Caco-2 (cell line): ENCODE measurements around the gene CLASRP. TPM values are rescaled to one million over a fixed set of nuclear protein-coding genes. Genes with fewer than 3 reads are reported as not detected.

ENCODE experiments used
- BruUV-seq: library from RNA; stranded (reverse); fragments of 400-500 nt; replicated peaks from 2 replicates; lab custom pipeline; 2021; lab: Mats Ljungman, UMichigan
- CTCF ChIA-PET: fragments of 300-600 bp; sonication (Branson Sonifier 250); formaldehyde crosslinking; loops from one replicate; lab custom pipeline; 2022; ENCODE audit warnings: antibody characterized with exemption; lab: Charles Lee
- POLR2A ChIA-PET: fragments of 300-600 bp; sonication (Branson Sonifier 250); formaldehyde crosslinking; loops from one replicate; lab custom pipeline; 2022; ENCODE audit warnings: antibody characterized with exemption; lab: Charles Lee
- DNase-seq, 2 experiments: peaks; one replicate each; pipeline versions ENCODE4 v3.0.0 to v3.0.0-alpha.2; 2020 to 2022
- H3K27me3 ChIP-seq: replicated peaks from 2 replicates; pipeline ENCODE4 v1.6.0; 2011; ENCODE audit warnings: low read length; ENCODE audit not compliant: control insufficient read depth, insufficient read depth
- H3K36me3 ChIP-seq: 2 replicates; pipeline ENCODE4 v1.5.1; 2011; ENCODE audit warnings: low read length; ENCODE audit not compliant: control insufficient read depth, insufficient read depth
- H3K4me1 ChIP-seq: fragments of 250-450 bp; sonication (Bioruptor Pico); 2 replicates; pipeline ENCODE4 v1.5.1; 2020; ENCODE audit warnings: mild to moderate bottlenecking
- H3K4me3 ChIP-seq: 2 replicates; pipeline ENCODE4 v1.5.1; 2011; ENCODE audit warnings: low read depth, mild to moderate bottlenecking, control low read depth, low read length
- H3K9me3 ChIP-seq: fragments of 250-450 bp; sonication (Bioruptor Pico); 2 replicates; pipeline ENCODE4 v1.5.1; 2020; ENCODE audit warnings: mild to moderate bottlenecking, moderate library complexity
- H3K27ac Mint-ChIP-seq: one replicate; pipeline ENCODE4 v1.8.0; 2022; ENCODE audit warnings: mixed read lengths; ENCODE audit not compliant: unreplicated experiment
- H3K27me3 Mint-ChIP-seq: one replicate; pipeline ENCODE4 v1.8.0; 2022; ENCODE audit warnings: mixed read lengths; ENCODE audit not compliant: insufficient read depth, unreplicated experiment
- H3K36me3 Mint-ChIP-seq: one replicate; pipeline ENCODE4 v1.8.0; 2022; ENCODE audit warnings: mild to moderate bottlenecking, mixed read lengths; ENCODE audit not compliant: insufficient read depth, unreplicated experiment
- H3K4me1 Mint-ChIP-seq: one replicate; pipeline ENCODE4 v1.8.0; 2022; ENCODE audit warnings: low read depth, mixed read lengths; ENCODE audit not compliant: unreplicated experiment
- H3K4me3 Mint-ChIP-seq: one replicate; pipeline ENCODE4 v1.8.0; 2022; ENCODE audit warnings: mild to moderate bottlenecking, moderate library complexity, mixed read lengths; ENCODE audit not compliant: unreplicated experiment
- H3K9me3 Mint-ChIP-seq: one replicate; pipeline ENCODE4 v1.8.0; 2022; ENCODE audit warnings: mixed read lengths; ENCODE audit not compliant: unreplicated experiment
- CTCF ChIP-seq, 2 experiments: fragments of 200-600 bp in 1 of 2; IDR thresholded peaks; 1 replicate in 1 of 2; 2 replicates in 1 of 2; pipeline versions ENCODE4 v1.5.1 to v1.8.0; 2011 to 2022; ENCODE audit warnings: antibody characterized with exemption in 1 of 2, control low read depth in 1 of 2, inconsistent platforms in 1 of 2, low read depth in 1 of 2, low read length in 1 of 2, mild to moderate bottlenecking in 1 of 2, moderate library complexity in 1 of 2; ENCODE audit not compliant: insufficient read depth in 1 of 2, severe bottlenecking in 1 of 2, unreplicated experiment in 1 of 2
- intact Hi-C: fragments of 100-400 bp; cut with micrococcal nuclease; formaldehyde crosslinking; loops from one replicate; pipeline ENCODE4 v1.10.0; 2022; ENCODE audit not compliant: unreplicated experiment
- total RNA-seq: library from RNA; stranded (reverse); gene quantifications from 2 replicates; pipeline ENCODE4 v1.2.3, GENCODE V29; 2022

CLASRP gene
- total RNA-seq, 1 experiment from 2014 or later, result 104 TPM

GRCh38 chr19:45040059-45040771, 1.4 kb downstream of the CLASRP start:
- Histone ChIP-seq H3K9me3 (no peaks in the 10 kb centered on the region), H3K4me3 (peak overlapping the region; percentile 55), H3K4me1 (peaks cover 19% of the 10 kb centered on the region), H3K27me3 (no peaks in the 10 kb centered on the region), H3K36me3 (peaks cover 8% of the 10 kb centered on the region)
- DNase-seq, result no peak
- peaks cover 52% of the 10 kb centered on the region for H3K36me3 Mint-ChIP-seq
- peak overlapping the region; percentile 87 for H3K4me3 Mint-ChIP-seq
- ChIA-PET POLR2A (interaction anchor here (0.9 to 1.1 kb wide), 4 partner anchors 38 to 330 kb away, joined by 3 to 5 read pairs (median 3); partner anchors contain the start of genes ERCC2 and PPP1R37), CTCF (interaction anchor here (0.9 to 2.4 kb wide), 3 partner anchors 19 to 51 kb away, joined by 3 to 23 read pairs (median 5); no protein-coding TSS in a partner anchor)
- no peak for TF ChIP-seq CTCF (IDR thresholded peaks at IDR 0.05; ENCODE audit: insufficient read depth in 1 of 2, low read depth in 1 of 2, low read length in 1 of 2, severe bottlenecking in 1 of 2, unreplicated experiment in 1 of 2)
- no peaks in the 10 kb centered on the region for H3K27me3 Mint-ChIP-seq
- H3K4me1 Mint-ChIP-seq, result peaks cover 13% of the 10 kb centered on the region
- no peaks in the 10 kb centered on the region for H3K9me3 Mint-ChIP-seq
- BruUV-seq, result TSS peak; percentile 50
- peak overlapping the region; percentile 77 for H3K27ac Mint-ChIP-seq
- intact Hi-C loops, result no loop called here

GRCh38 chr19:45041125-45041524, 2.3 kb downstream of the CLASRP start:
- no peaks in the 10 kb centered on the region for H3K27me3 ChIP-seq
- POLR2A ChIA-PET, result no interaction called here
- H3K4me3 ChIP-seq, result no peak overlapping the region
- Mint-ChIP-seq H3K4me3 (no peak overlapping the region), H3K27me3 (no peaks in the 10 kb centered on the region), H3K27ac (no peak overlapping the region), H3K9me3 (no peaks in the 10 kb centered on the region), H3K36me3 (peaks cover 61% of the 10 kb centered on the region), H3K4me1 (peaks cover 22% of the 10 kb centered on the region)
- peaks cover 28% of the 10 kb centered on the region for H3K4me1 ChIP-seq
- H3K9me3 ChIP-seq, result no peaks in the 10 kb centered on the region
- CTCF ChIA-PET, result no interaction called here
- TF ChIP-seq CTCF (IDR thresholded peaks at IDR 0.05; ENCODE audit: insufficient read depth in 1 of 2, low read depth in 1 of 2, low read length in 1 of 2, severe bottlenecking in 1 of 2, unreplicated experiment in 1 of 2), result no peak
- BruUV-seq, result no TSS peak
- peaks cover 8% of the 10 kb centered on the region for H3K36me3 ChIP-seq
- DNase-seq, result no peak
- intact Hi-C loops, result no loop called here

- intact Hi-C loops, result loop anchor here (2.0 kb wide), 1 partner anchor 13 kb away; no protein-coding TSS in a partner anchor
- Mint-ChIP-seq H3K27me3 (no peaks in the 10 kb centered on the region), H3K4me1 (peaks cover 24% of the 10 kb centered on the region), H3K4me3 (peak overlapping the region; percentile 58), H3K27ac (peak overlapping the region; percentile 75), H3K9me3 (no peaks in the 10 kb centered on the region), H3K36me3 (peaks cover 83% of the 10 kb centered on the region)
- no TSS peak for BruUV-seq
- no peaks in the 10 kb centered on the region for H3K27me3 ChIP-seq
- no peak for TF ChIP-seq CTCF (IDR thresholded peaks at IDR 0.05; ENCODE audit: insufficient read depth in 1 of 2, low read depth in 1 of 2, low read length in 1 of 2, severe bottlenecking in 1 of 2, unreplicated experiment in 1 of 2)
- no peak overlapping the region for H3K4me3 ChIP-seq
- H3K4me1 ChIP-seq, result peaks cover 26% of the 10 kb centered on the region
- no peaks in the 10 kb centered on the region for H3K9me3 ChIP-seq
- CTCF ChIA-PET, result interaction anchor here (0.6 to 1.6 kb wide), 8 partner anchors 11 to 205 kb away, joined by 3 to 26 read pairs (median 4); partner anchors contain the start of gene PPP1R37
- POLR2A ChIA-PET, result interaction anchor here (0.6 to 1.0 kb wide), 5 partner anchors 11 to 287 kb away, joined by 3 to 4 read pairs (median 4); partner anchors contain the start of genes APOE and PPP1R37
- peak; percentile 53 to 65 for DNase-seq
- peaks cover 2% of the 10 kb centered on the region; the same call in 1 of the 2 replicates for H3K36me3 ChIP-seq
Measured at GRCh38 chr19:45045671-45046353, 7.0 kb downstream of the CLASRP start.
